ENCODE measurements around the gene DTHD1. TPM values are rescaled to one million over a fixed set of nuclear protein-coding genes. Genes with fewer than 3 reads are reported as not detected.

The DTHD1 gene
- total RNA-seq, 3 donors from 2014 or later, result 0.29 to 0.48 (median 0.33) TPM

- H3K27me3 ChIP-seq, result no peaks in the 10 kb centered on the region
- no peaks in the 10 kb centered on the region for H3K36me3 ChIP-seq
- no peak overlapping the region for H3K27ac ChIP-seq
- H3K9me3 ChIP-seq, result no peaks in the 10 kb centered on the region
- no peak overlapping the region for H3K4me3 ChIP-seq
- TF ChIP-seq CTCF (IDR thresholded peaks at IDR 0.05), result no peak
- TF ChIP-seq POLR2A (IDR thresholded peaks at IDR 0.05), result no peak
- TF ChIP-seq POLR2AphosphoS5 (IDR thresholded peaks at IDR 0.05), result no peak
- intact Hi-C loops (cut with DNase I; ENCODE audit: low total_unique reads), result no loop called here
- no peak for DNase-seq (ENCODE audit: low spot score in 2 of 2)
- H3K4me1 ChIP-seq, result no peaks in the 10 kb centered on the region
Measured at GRCh38 chr4:36313301-36313700, 31.9 kb downstream of the DTHD1 start.

GRCh38 chr4:36313703-36314102, 32.3 kb downstream of the DTHD1 start:
- Histone ChIP-seq H3K27me3 (no peaks in the 10 kb centered on the region), H3K4me1 (no peaks in the 10 kb centered on the region), H3K9me3 (no peaks in the 10 kb centered on the region), H3K4me3 (no peak overlapping the region), H3K36me3 (no peaks in the 10 kb centered on the region), H3K27ac (no peak overlapping the region)
- TF ChIP-seq POLR2A (IDR thresholded peaks at IDR 0.05) (no peak), POLR2AphosphoS5 (IDR thresholded peaks at IDR 0.05) (no peak), CTCF (IDR thresholded peaks at IDR 0.05) (no peak)
- DNase-seq (ENCODE audit: low spot score in 2 of 2), result no peak
- intact Hi-C loops (cut with DNase I; ENCODE audit: low total_unique reads), result no loop called here

GRCh38 chr4:36316607-36317006, 35.2 kb downstream of the DTHD1 start:
- intact Hi-C loops (cut with DNase I; ENCODE audit: low total_unique reads), result no loop called here
- Histone ChIP-seq H3K4me1 (no peaks in the 10 kb centered on the region), H3K27me3 (no peaks in the 10 kb centered on the region), H3K27ac (no peak overlapping the region), H3K9me3 (no peaks in the 10 kb centered on the region), H3K36me3 (no peaks in the 10 kb centered on the region), H3K4me3 (no peak overlapping the region)
- no peak for TF ChIP-seq POLR2A (IDR thresholded peaks at IDR 0.05)
- TF ChIP-seq POLR2AphosphoS5 (IDR thresholded peaks at IDR 0.05), result no peak
- TF ChIP-seq CTCF (IDR thresholded peaks at IDR 0.05), result no peak
- no peak for DNase-seq (ENCODE audit: low spot score in 2 of 2)

- no peak for DNase-seq (ENCODE audit: low spot score in 2 of 2)
- no peak for TF ChIP-seq CTCF (IDR thresholded peaks at IDR 0.05)
- TF ChIP-seq POLR2AphosphoS5 (IDR thresholded peaks at IDR 0.05), result no peak
- no peak for TF ChIP-seq POLR2A (IDR thresholded peaks at IDR 0.05)
- Histone ChIP-seq H3K4me1 (no peaks in the 10 kb centered on the region), H3K9me3 (no peaks in the 10 kb centered on the region), H3K27me3 (no peaks in the 10 kb centered on the region), H3K36me3 (no peaks in the 10 kb centered on the region), H3K4me3 (no peak overlapping the region), H3K27ac (no peak overlapping the region)
- intact Hi-C loops (cut with DNase I; ENCODE audit: low total_unique reads), result no loop called here
Measured at GRCh38 chr4:36317721-36318120, 36.3 kb downstream of the DTHD1 start.

GRCh38 chr4:36320117-36320896, 38.9 kb downstream of the DTHD1 start:
- Histone ChIP-seq H3K36me3 (no peaks in the 10 kb centered on the region), H3K27me3 (no peaks in the 10 kb centered on the region), H3K9me3 (no peaks in the 10 kb centered on the region), H3K4me3 (no peak overlapping the region), H3K27ac (no peak overlapping the region), H3K4me1 (no peaks in the 10 kb centered on the region)
- TF ChIP-seq POLR2A (IDR thresholded peaks at IDR 0.05) (no peak), POLR2AphosphoS5 (IDR thresholded peaks at IDR 0.05) (no peak)
- no peak for DNase-seq (ENCODE audit: low spot score in 2 of 2)
- intact Hi-C loops (cut with DNase I; ENCODE audit: low total_unique reads), result no loop called here
